Tibial nerve (tissue), 4 donors: ENCODE results near the gene B4GALT5. TPM values are rescaled to one million over a fixed set of nuclear protein-coding genes. Genes with fewer than 3 reads are reported as not detected.

Experiments used
- DNase-seq, 2 donors: peaks; one replicate each; pipeline ENCODE4 v3.0.0-alpha.2; 2019; ENCODE audit warnings: low spot score in 2 of 2
- H3K27ac ChIP-seq, 4 donors: fragments of 200-600 bp; sonication (generic) in 3 of 4; one replicate each; pipeline ENCODE4 v1.5.1; 2017 to 2019; ENCODE audit warnings: mild to moderate bottlenecking in 1 of 4
- H3K27me3 ChIP-seq, 2 donors: fragments of 200-600 bp; sonication (generic) in 1 of 2; one replicate each; pipeline versions ENCODE4 v1.5.1 to v1.6.0; 2017 to 2019
- H3K36me3 ChIP-seq, 3 donors: fragments of 200-600 bp; sonication (generic); one replicate each; pipeline ENCODE4 v1.5.1; 2018 to 2019
- H3K4me1 ChIP-seq, 4 donors: fragments of 200-600 bp; sonication (generic) in 3 of 4; one replicate each; pipeline ENCODE4 v1.5.1; 2017 to 2019
- H3K4me3 ChIP-seq, 4 donors: fragments of 200-600 bp; sonication (generic) in 3 of 4; one replicate each; pipeline ENCODE4 v1.5.1; 2017 to 2019; ENCODE audit warnings: mild to moderate bottlenecking in 1 of 4, moderate library complexity in 1 of 4
- H3K9me3 ChIP-seq, 4 donors: fragments of 200-600 bp; sonication (generic) in 3 of 4; one replicate each; pipeline ENCODE4 v1.5.1; 2017 to 2019
- EP300 ChIP-seq, 2 donors: sonication (generic); formaldehyde crosslinking; IDR thresholded peaks; one replicate each; pipeline ENCODE4 v1.6.1; 2017; ENCODE audit warnings: antibody characterized with exemption in 2 of 2, mild to moderate bottlenecking in 1 of 2
- POLR2A ChIP-seq, 2 donors: fragments of 450-650 bp; IDR thresholded peaks; one replicate each; pipeline ENCODE4 v1.6.1; 2017; ENCODE audit warnings: antibody characterized with exemption in 2 of 2, mild to moderate bottlenecking in 2 of 2, moderate library complexity in 2 of 2
- WGBS, 2 donors: methylation state at CpG; one replicate each; pipeline ENCODE4 v1.1.5; 2018; 5-methylcytosine and 5-hydroxymethylcytosine counted together
- total RNA-seq, 4 donors: library from RNA; depleted of rRNA; stranded (reverse); fragments of >200 nt; gene quantifications; one replicate each; pipeline ENCODE4 v1.1.0, GENCODE V29; 2016
- TF ChIP-seq, protein P1 (sequence below), 5 experiments: fragments of 200-600 bp in 3 of 5; fragments of 450-650 bp in 2 of 5; sonication (generic) in 3 of 5; IDR thresholded peaks; one replicate each; pipeline ENCODE4 v1.5.1; 2016 to 2019; ENCODE audit warnings: antibody characterized with exemption in 5 of 5, mild to moderate bottlenecking in 3 of 5, moderate library complexity in 2 of 5

Gene B4GALT5
- total RNA-seq, 4 donors from 2014 or later = 13.6 to 25.2 (median 20.7) TPM

DNA sequence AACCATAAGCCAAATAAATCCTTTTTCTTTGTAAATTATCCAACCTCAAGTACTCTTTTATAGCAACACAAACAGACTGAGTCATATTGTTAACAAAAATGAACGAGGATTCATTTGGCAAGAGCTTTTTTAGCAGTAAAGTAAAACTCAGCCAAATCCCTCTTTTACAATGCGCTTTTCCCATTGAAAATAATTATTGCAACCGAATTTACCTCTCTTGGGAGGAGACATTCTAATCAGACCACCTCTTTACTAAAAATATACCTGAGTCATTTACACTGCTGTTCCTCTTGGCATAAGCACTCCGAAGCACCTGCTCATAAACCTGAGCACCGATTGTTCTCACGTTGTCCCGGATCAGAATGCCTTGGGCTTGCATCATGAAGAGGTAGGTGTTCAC, 57.4 kb downstream of the B4GALT5 start:
- Histone ChIP-seq H3K4me3 (no peak overlapping the region), H3K36me3 (peaks cover 0 to 50% (median 3%) of the 10 kb centered on the region in 3 donors), H3K4me1 (peaks cover 0 to 56% (median 26%) of the 10 kb centered on the region in 4 donors), H3K27me3 (no peaks in the 10 kb centered on the region), H3K9me3 (no peaks in the 10 kb centered on the region), H3K27ac (no peak overlapping the region)
- TF ChIP-seq POLR2A (IDR thresholded peaks at IDR 0.05) = no peak
- TF ChIP-seq, protein P1, sequence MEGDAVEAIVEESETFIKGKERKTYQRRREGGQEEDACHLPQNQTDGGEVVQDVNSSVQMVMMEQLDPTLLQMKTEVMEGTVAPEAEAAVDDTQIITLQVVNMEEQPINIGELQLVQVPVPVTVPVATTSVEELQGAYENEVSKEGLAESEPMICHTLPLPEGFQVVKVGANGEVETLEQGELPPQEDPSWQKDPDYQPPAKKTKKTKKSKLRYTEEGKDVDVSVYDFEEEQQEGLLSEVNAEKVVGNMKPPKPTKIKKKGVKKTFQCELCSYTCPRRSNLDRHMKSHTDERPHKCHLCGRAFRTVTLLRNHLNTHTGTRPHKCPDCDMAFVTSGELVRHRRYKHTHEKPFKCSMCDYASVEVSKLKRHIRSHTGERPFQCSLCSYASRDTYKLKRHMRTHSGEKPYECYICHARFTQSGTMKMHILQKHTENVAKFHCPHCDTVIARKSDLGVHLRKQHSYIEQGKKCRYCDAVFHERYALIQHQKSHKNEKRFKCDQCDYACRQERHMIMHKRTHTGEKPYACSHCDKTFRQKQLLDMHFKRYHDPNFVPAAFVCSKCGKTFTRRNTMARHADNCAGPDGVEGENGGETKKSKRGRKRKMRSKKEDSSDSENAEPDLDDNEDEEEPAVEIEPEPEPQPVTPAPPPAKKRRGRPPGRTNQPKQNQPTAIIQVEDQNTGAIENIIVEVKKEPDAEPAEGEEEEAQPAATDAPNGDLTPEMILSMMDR (IDR thresholded peaks at IDR 0.05) = no peak
- no peak for TF ChIP-seq EP300 (IDR thresholded peaks at IDR 0.05)
- WGBS, 2 donors = 66 to 74% methylated on average over 7 of the region's 7 CpGs
- DNase-seq = no peak

DNA sequence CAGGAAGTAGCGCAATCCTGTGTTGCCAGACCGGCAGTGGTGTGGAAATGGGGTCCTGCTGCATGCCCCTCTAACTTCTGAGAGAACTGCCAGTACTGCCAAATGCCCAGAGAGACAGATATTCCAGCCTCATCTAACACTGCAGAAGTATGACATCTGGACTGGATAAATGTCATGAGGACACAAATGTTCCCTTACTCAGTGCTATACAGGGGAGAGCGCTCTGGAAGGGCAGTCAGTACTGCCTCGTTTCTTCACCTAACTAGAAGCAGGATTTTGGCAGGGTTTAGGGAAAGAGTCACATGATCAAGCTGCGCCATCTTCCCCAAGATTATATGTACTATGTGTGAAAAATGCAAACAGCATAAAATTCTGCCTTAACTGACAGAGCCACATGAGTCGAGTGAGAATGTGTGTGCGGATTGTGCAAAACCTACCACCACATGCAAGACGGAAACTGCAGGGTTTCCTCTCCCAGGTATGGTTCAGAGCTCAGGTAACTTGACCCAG, 59.7 kb downstream of the B4GALT5 start:
- no peak overlapping the region for H3K27ac ChIP-seq
- no peaks in the 10 kb centered on the region for H3K9me3 ChIP-seq
- WGBS, 2 donors = 90 to 91% methylated on average over 8 of the region's 8 CpGs
- DNase-seq = no peak
- peaks cover 0 to 57% (median 3%) of the 10 kb centered on the region in 3 donors for H3K36me3 ChIP-seq
- H3K4me1 ChIP-seq = peaks cover 0 to 34% (median 20%) of the 10 kb centered on the region in 4 donors
- TF ChIP-seq POLR2A (IDR thresholded peaks at IDR 0.05) = no peak
- TF ChIP-seq, protein P1 (IDR thresholded peaks at IDR 0.05) = no peak
- no peaks in the 10 kb centered on the region for H3K27me3 ChIP-seq
- no peak overlapping the region for H3K4me3 ChIP-seq

DNA sequence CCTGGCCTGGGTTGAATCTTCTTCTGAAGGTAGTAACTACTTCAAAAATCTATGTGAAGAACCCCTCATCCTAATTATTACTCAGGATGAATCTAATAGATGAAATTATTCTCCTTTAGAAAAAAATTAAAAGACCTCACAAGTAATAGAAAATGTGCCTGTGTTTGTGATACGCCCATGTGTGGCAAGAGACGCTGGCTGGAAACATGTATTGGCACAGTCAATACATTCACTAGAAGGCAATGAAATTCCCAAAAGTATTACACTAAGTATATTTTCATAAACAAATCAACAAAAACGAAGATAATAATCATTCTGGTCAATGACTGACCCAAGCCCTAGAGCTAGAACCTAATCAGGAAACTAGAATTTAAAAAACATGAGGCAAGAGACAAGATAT, 64.0 kb downstream of the B4GALT5 start:
- no peaks in the 10 kb centered on the region for H3K9me3 ChIP-seq
- 75 to 85% methylated on average over 3 of the region's 3 CpGs for WGBS, 2 donors
- no peak overlapping the region for H3K4me3 ChIP-seq
- no peak overlapping the region for H3K27ac ChIP-seq
- no peak for DNase-seq
- no peaks in the 10 kb centered on the region for H3K4me1 ChIP-seq
- TF ChIP-seq, protein P1 (IDR thresholded peaks at IDR 0.05) = no peak
- TF ChIP-seq POLR2A (IDR thresholded peaks at IDR 0.05) (no peak), EP300 (IDR thresholded peaks at IDR 0.05) (no peak)
- no peaks in the 10 kb centered on the region for H3K27me3 ChIP-seq
- H3K36me3 ChIP-seq = peaks cover 0 to 75% (median 3%) of the 10 kb centered on the region in 3 donors

DNA sequence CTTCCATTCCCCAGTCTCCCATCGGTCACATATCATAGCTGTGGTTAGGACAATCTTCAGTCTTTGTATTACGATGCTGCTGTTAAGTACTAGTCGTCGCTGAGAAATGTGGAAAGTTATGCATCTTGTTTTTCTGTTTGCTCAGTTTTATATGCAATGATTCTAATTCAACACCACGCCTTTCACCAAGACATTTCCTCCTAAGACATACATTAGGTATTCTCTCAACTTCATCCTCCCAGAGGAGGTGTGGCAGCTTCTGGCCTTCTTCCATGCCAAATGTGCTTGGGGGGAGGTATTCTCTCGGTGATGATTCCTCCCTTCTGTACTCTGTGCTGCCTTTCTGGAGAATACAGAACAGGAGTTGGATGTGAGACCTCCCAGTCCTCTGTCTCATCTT, 66.1 kb downstream of the B4GALT5 start:
- TF ChIP-seq POLR2A (IDR thresholded peaks at IDR 0.05) (no peak), EP300 (IDR thresholded peaks at IDR 0.05) (no peak)
- TF ChIP-seq, protein P1 (IDR thresholded peaks at IDR 0.05) = no peak
- no peak for DNase-seq
- Histone ChIP-seq H3K27ac (no peak overlapping the region), H3K4me1 (peaks cover 0 to under 1% (median 0%) of the 10 kb centered on the region in 4 donors), H3K9me3 (no peaks in the 10 kb centered on the region), H3K27me3 (no peaks in the 10 kb centered on the region), H3K4me3 (no peak overlapping the region), H3K36me3 (peaks cover 0 to 72% (median 0%) of the 10 kb centered on the region in 3 donors)
- 88 to 91% methylated on average over 6 of the region's 6 CpGs for WGBS, 2 donors

DNA sequence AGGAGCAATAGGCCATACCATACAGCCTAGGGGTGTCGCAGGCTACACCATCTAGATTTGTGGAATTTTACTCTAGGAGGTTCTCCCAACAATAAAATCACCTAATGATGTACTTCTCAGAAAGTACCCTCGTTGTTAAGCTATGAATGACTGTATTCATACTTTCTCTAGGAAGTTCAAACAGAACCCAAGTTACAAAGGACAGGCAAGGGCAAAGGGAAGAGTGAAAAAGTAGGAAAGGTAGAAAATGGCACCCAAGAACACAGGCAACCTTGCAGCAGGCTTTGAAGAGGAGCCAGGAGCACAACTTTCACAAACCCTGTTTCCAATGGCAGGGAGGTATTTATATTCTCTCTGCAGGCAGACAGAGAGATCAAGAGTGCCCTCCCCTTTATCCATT, 67.2 kb downstream of the B4GALT5 start:
- TF ChIP-seq EP300 (IDR thresholded peaks at IDR 0.05) (no peak), POLR2A (IDR thresholded peaks at IDR 0.05) (no peak)
- TF ChIP-seq, protein P1 (IDR thresholded peaks at IDR 0.05) = no peak
- no peak overlapping the region for H3K27ac ChIP-seq

More for the DNA sequence above, 67.2 kb downstream of the B4GALT5 start:
- Histone ChIP-seq H3K27me3 (no peaks in the 10 kb centered on the region), H3K4me3 (no peak overlapping the region), H3K36me3 (peaks cover 0 to 72% (median 0%) of the 10 kb centered on the region in 3 donors), H3K9me3 (no peaks in the 10 kb centered on the region), H3K4me1 (peaks cover 0 to 4% (median 0%) of the 10 kb centered on the region in 4 donors)
- no peak for DNase-seq
- 79 to 80% methylated on average over 2 of the region's 2 CpGs for WGBS, 2 donors
